ENCODE measurements around the gene FOXP1. TPM values are rescaled to one million over a fixed set of nuclear protein-coding genes. Genes with fewer than 3 reads are reported as not detected.

FOXP1 gene
- total RNA-seq, 4 donors from 2014 or later: 49.8 to 157 (median 71.9) TPM

DNA sequence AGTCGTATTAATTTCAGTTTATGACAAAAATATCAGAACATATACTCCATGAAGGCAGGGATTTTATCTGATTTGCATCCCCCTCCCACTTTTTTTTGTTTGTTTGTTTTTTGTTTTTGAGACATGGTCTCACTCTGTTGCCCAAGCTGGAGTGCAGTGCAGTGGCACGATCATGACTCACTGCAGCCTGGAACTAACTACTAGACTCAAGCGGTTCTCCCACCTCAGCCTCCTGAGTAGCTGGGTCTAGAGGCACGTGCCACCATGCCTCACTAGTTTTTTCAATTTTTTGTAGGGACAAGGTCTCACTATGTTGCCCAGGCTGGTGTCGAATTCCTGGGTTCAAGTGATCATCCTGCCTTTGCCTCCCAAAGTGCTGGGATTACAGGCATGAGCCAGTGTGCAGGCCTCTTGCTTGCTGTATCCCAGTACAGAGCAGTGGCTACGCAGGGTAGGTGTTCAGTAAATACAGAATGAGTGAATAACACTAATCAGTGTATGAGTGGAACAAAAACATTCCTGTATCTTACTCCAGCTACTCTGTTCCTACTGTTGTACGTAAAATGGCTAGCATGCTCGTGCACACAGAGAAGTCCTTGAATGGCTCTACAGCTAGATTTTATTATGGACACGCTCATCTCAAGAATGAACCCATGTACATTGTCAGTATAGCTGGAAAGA lies 272.4 kb downstream of the FOXP1 start:
- Histone ChIP-seq H3K27ac (no peak overlapping the region), H3K9me3 (no peaks in the 10 kb centered on the region), H3K27me3 (no peaks in the 10 kb centered on the region), H3K4me1 (peaks cover 5% of the 10 kb centered on the region), H3K36me3 (no peaks in the 10 kb centered on the region), H3K4me3 (no peak overlapping the region)
- DNase-seq (ENCODE audit: low spot score in 2 of 2): no peak
- no peak for TF ChIP-seq POLR2AphosphoS5 (IDR thresholded peaks at IDR 0.05)
- TF ChIP-seq, protein P1, sequence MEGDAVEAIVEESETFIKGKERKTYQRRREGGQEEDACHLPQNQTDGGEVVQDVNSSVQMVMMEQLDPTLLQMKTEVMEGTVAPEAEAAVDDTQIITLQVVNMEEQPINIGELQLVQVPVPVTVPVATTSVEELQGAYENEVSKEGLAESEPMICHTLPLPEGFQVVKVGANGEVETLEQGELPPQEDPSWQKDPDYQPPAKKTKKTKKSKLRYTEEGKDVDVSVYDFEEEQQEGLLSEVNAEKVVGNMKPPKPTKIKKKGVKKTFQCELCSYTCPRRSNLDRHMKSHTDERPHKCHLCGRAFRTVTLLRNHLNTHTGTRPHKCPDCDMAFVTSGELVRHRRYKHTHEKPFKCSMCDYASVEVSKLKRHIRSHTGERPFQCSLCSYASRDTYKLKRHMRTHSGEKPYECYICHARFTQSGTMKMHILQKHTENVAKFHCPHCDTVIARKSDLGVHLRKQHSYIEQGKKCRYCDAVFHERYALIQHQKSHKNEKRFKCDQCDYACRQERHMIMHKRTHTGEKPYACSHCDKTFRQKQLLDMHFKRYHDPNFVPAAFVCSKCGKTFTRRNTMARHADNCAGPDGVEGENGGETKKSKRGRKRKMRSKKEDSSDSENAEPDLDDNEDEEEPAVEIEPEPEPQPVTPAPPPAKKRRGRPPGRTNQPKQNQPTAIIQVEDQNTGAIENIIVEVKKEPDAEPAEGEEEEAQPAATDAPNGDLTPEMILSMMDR (IDR thresholded peaks at IDR 0.05): no peak
- no peak for TF ChIP-seq EP300 (IDR thresholded peaks at IDR 0.05)
- no peak for TF ChIP-seq POLR2A (IDR thresholded peaks at IDR 0.05)
- WGBS: 85% methylated on average over 9 of the region's 9 CpGs

DNA sequence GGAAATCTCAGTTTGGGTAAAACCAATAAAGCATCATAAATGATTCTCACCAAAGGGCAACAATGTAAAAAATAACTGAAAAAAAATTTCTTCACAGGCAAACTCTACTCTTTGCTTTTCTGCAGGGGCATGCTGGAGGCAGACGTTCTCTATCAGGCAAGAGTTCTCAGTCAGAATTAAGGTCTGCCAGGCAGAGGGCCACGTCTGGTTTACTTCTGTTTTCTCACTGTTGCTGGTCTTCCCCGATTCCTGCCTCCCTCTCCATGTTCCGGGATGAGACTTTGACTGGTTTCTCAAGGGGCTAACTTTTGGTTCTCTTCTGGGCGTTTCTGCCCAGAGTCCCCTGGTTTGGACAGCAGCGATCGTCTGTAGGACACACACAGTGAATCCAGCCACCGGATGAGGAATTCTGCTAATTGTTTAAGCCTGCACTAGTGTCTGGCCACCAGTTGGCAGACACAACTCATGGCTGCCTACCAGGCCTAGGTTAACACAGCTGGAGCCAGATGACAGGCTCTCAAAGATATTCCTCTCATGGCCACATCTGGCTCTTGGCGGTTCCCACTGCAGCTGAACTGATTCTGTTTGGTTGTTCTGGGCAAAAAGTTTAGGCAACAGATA lies 273.1 kb downstream of the FOXP1 start:
- H3K4me3 ChIP-seq: no peak overlapping the region
- peaks cover 8% of the 10 kb centered on the region for H3K4me1 ChIP-seq
- WGBS: 61% methylated on average over 9 of the region's 9 CpGs
- H3K36me3 ChIP-seq: no peaks in the 10 kb centered on the region
- H3K9me3 ChIP-seq: no peaks in the 10 kb centered on the region
- H3K27ac ChIP-seq: no peak overlapping the region
- TF ChIP-seq, protein P1 (IDR thresholded peaks at IDR 0.05): no peak
- TF ChIP-seq POLR2AphosphoS5 (IDR thresholded peaks at IDR 0.05) (no peak), EP300 (IDR thresholded peaks at IDR 0.05) (no peak), POLR2A (IDR thresholded peaks at IDR 0.05) (no peak)
- DNase-seq (ENCODE audit: low spot score in 2 of 2): no peak
- H3K27me3 ChIP-seq: no peaks in the 10 kb centered on the region

DNA sequence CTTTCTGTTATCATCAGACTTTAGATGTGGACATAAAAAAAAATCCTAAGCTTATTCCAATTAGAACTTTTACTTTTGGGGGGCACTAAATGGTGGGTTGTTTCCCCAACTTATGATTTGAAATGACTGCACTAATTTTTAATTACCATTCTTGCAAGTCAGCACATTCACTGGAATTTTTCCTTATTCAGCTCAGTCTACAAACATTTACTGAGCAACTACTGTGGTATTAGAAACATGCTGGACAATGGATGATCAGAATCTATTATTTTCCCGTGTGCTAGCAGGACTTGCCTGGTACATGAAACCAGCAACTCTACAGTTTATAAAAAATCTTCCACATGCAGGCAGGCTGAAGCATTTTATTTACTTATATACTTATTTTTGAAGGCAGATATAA lies 273.6 kb downstream of the FOXP1 start:
- WGBS: 67% methylated on average over 1 of the region's 1 CpG
- H3K27ac ChIP-seq: no peak overlapping the region
- no peak for DNase-seq (ENCODE audit: low spot score in 2 of 2)

DNA sequence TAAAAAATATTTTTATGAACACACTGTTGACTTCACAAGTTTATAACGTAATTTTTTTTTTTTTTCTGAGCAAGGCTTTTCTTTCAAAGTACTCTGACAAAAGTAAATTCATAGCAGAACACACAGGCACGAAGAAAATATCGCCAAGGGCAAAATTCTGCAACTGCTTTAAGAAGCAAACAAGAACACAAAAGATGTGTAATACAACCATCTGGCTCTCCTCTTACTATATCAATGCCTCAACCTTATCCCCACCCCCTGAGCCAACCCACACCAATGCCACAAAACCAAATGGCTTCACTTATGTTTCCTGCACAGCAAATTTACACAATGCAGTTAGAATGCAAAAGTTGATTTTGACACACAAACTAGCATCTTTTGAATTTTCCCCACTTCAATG lies 274.2 kb downstream of the FOXP1 start:
- Histone ChIP-seq H3K9me3 (no peaks in the 10 kb centered on the region), H3K27me3 (no peaks in the 10 kb centered on the region), H3K27ac (no peak overlapping the region), H3K36me3 (no peaks in the 10 kb centered on the region), H3K4me1 (peaks cover 17% of the 10 kb centered on the region), H3K4me3 (no peak overlapping the region)
- no peak for TF ChIP-seq POLR2A (IDR thresholded peaks at IDR 0.05)
- TF ChIP-seq EP300 (IDR thresholded peaks at IDR 0.05): no peak
- no peak for TF ChIP-seq POLR2AphosphoS5 (IDR thresholded peaks at IDR 0.05)
- TF ChIP-seq, protein P1 (IDR thresholded peaks at IDR 0.05): no peak
- DNase-seq (ENCODE audit: low spot score in 2 of 2): no peak
- 73% methylated on average over 3 of the region's 3 CpGs for WGBS

More for the DNA sequence above, 273.6 kb downstream of the FOXP1 start:
- H3K27me3 ChIP-seq: no peaks in the 10 kb centered on the region
- H3K9me3 ChIP-seq: no peaks in the 10 kb centered on the region
- H3K4me1 ChIP-seq: peaks cover 14% of the 10 kb centered on the region
- TF ChIP-seq, protein P1 (IDR thresholded peaks at IDR 0.05): no peak
- TF ChIP-seq POLR2AphosphoS5 (IDR thresholded peaks at IDR 0.05): no peak
- no peak for TF ChIP-seq POLR2A (IDR thresholded peaks at IDR 0.05)
- no peak for TF ChIP-seq EP300 (IDR thresholded peaks at IDR 0.05)
- H3K36me3 ChIP-seq: no peaks in the 10 kb centered on the region
- no peak overlapping the region for H3K4me3 ChIP-seq

DNA sequence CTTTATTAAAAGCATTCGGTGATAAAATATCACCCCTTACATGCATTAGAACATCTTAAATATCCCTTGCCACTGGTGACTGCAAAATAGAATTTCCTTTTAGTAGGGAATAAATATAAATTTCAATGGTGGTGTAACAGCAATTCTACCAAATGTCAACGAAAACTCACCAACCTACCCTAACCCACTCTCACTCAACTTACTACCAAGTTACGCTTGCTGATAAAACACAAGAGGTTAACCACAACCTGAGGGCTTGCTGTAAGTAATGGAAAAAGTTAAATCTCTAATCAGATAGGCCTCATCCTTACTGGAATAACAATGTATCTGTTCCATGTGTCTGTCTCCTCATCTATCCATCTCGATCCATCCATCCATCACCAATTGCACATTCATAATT lies 274.7 kb downstream of the FOXP1 start:
- TF ChIP-seq, protein P1 (IDR thresholded peaks at IDR 0.05): no peak
- TF ChIP-seq POLR2A (IDR thresholded peaks at IDR 0.05) (no peak), POLR2AphosphoS5 (IDR thresholded peaks at IDR 0.05) (no peak), EP300 (IDR thresholded peaks at IDR 0.05) (no peak)
- H3K4me3 ChIP-seq: no peak overlapping the region
- 92% methylated on average over 4 of the region's 4 CpGs for WGBS
- no peaks in the 10 kb centered on the region for H3K36me3 ChIP-seq
- DNase-seq (ENCODE audit: low spot score in 2 of 2): no peak
- H3K27ac ChIP-seq: no peak overlapping the region
- H3K9me3 ChIP-seq: no peaks in the 10 kb centered on the region
- H3K27me3 ChIP-seq: no peaks in the 10 kb centered on the region
- H3K4me1 ChIP-seq: peaks cover 17% of the 10 kb centered on the region
